Measurements from ENCODE around the gene THSD4.
A peak's percentile ranks its signal among the peaks of the same experiment; 100 is the strongest.

THSD4 gene

DNA sequence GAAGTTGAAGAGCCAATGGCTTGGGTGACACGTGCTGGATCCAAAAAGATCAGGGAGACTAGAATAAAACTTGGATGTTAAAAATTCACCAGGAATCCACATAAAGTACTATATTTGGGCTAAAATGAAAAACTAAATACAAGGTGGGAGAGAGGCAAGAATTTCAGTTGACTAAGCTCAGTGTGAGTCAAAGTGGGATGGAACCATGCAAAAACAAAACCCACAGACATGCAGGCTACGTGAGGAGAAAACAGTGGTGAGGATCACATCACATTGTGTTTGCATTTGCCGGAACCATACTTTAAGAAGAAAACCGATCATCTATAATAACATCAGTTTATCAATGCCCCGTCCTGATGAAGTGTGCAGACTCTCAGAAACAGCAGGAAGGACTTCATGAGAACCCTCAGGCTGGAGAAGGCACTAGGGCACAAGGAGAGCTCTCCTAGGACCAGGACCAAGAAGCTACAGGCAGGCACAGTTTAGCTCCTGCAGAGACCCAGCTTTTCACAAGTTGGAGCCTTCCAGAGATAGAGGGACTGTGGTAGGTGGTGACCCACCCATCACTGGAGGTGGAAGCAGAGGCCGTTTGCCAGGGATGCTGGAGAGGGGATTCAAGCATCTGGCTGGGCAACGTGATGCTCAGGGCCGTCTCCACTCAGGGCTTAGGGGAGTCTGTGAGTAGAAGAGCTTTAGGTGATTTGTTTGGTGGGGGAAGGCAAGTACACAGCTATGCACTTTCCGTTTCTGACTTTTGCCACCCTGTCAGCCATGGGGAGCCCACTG, 666.1 kb downstream of the THSD4 start:
- DNase-seq: peak; percentile 31

DNA sequence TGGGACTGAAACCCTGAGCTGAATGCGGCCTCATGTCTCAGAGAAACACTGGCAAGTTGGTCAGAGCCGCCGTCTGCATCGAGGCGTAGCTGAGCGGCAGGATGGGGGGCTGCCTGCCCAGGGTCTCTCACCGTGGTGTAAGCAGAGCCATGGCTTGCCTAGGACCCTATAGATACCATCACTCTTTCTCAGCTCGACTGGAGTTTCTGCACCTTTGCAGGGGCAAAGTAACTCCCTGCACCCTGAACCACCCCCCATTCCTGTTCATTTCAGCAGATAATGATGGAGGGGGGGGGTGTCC, 666.6 kb downstream of the THSD4 start:
- no peak for DNase-seq

DNA sequence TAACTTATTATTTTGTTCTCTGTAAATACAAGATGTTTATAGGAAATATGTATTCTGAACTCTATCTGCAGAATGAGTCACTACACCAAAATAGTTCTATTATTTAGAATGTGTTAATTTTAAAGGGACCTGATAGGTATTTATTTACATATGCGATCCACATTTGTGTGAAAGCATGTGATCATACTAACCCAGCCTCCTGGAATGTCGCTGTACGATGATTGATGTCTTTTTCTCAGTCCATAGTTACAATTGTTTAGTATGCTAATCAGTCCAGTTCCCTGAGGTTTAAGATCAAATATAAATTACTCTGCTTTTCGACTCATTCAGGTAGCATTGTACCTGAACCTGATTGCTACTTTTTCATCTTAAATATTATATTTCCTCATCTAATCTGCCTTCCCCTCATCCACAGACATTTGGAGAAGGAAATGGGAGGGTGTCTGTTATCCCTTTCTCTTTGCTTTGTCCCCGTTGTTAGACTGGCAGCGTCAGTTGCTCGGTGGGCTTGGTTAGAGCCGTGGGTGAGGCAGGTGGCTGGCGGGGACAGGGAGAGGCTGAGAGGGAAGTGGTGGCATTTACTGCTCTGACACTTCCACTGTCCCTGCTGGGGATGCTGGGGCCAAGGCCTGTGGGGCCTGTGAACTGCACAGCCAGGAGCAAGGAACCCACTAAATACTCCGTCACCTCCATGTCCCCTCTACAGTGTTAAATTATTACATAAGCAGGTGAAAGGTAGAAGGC, 667.3 kb downstream of the THSD4 start:
- no peak for DNase-seq

DNA sequence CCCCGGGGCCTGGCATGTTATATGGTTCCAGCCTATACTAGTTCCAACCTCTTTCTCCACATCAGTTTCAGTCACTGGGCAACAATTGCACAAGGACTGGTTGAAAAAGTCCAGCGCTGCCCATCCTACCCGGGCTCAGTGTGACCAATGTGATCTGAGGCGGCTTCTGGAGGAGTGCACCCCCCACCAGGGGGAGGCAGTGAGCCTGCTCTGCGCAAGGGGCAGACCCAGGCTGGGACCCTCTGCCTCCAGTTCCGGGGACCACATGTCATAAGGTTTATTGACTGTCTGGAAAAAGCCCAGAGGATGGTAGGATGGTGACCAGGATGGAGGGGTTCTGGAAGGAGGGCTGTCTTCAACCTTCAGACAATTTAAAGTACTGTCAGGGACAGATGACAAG, 669.4 kb downstream of the THSD4 start:
- DNase-seq: no peak

DNA sequence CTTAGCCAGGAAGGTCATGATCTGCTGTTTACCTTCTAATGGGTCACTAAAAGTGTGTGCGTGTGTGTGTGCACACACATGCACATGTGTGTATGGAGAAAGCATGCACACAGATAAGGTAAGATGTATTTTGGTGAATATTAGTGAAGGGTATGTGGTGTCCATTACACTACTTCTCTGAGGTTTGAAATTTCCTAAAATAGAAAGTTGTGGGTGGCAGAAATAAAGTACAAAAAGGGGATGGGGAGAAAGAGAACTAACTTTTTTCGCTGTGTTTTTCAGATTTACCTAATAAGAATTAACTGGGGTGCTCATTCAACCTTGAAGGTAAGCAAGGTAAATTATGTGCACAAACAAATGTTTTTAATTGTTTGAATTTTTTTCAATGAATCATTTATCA, 670.7 kb downstream of the THSD4 start:
- DNase-seq: no peak

DNA sequence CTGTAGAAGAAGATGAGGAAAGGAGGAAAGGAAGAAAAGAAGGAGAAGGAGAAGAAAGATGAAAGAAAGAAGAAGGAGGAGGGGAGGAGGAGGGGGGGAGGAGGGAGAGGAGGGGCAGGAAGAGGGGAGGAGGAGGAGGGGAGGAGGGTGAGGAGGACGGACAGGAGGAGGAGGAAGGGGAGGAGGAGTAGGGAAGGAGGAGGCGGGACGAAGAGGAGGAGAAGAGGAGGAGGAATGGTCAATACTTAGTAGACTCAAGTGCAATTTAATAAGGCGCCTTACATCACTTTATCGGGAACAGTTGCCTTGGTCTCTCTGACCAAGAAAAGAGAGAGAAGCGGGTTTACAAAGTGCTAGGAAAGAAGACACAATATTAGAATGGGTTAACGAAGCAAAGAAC, 671.4 kb downstream of the THSD4 start:
- DNase-seq: no peak

DNA sequence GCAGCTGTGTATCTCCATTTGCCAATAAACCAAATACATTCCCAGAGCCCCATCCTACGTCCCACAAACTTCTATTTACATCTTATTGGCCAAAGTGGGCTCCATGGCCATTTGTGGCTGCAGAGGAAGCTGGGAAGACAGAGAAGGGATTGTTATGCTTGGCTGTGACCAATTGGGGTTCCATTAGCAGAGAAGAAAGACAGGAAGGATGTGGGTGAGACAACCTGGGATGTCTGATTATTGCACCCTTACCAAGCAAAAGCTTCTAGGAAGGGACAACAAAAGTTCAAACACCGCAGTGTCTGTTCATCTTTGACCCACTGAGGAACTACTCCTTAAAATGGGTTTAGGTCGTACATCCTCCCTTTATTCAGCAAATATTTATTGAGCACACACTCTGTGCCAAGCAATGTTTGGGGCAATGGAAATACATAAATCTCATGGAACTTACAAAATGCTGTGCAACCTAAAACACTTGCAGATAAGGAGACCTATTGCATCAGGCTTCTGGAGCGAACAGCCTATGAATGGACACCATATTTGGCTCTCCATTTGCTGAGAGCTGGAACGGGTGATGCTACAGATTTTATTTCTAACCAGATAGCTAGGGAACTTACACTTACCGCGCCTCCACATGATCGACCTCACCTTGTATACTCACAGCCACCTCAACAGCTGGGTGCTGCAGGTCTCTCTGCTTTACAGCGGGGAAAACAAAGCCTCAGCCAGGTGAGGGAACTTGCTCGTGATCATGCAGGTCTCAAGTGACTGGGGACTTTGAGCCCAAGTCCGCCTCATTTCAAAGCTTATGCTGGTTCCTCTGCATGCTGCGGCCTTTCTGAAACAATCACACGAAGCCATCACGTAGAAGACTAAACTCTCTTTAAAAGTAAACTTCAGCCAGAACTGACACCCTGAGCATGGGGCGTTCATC, 673.6 kb downstream of the THSD4 start:
- no peak for DNase-seq

DNA sequence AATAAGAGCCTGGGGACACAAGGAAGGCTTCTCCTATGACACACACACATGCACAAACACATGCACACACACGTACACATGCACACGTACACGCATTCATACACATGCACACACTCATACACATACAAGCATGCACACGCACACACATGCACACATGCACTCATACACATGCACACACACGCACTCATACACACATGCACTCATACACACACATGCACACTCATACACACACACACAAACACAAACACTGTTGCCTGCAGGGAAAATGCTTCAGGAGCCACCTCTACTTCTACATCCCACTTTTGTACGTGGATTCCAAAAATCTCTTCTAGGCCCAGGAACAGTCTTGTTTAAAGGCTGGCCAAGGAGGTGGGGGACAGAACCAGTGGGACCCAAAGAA, 674.3 kb downstream of the THSD4 start:
- DNase-seq: no peak

DNA sequence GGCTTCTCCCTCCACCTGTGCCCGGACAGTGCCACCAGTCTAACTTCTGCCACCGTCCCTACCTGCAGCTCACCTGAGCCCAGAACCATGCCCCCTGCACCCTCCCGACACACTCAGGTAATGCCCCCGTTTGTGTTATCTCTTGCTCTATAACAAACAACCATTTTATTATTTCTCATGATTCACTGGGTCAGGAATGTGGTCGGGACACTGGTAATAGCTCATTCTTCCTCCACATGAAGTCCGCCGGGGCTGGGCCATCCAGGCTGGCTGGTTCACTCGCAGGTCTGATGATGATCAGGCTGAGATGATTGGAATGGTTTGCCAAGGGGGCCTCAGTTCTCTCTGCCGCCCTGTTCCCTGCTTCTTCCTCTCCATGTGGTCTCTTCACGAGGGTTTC, 674.8 kb downstream of the THSD4 start:
- peak; percentile 24 for DNase-seq

DNA sequence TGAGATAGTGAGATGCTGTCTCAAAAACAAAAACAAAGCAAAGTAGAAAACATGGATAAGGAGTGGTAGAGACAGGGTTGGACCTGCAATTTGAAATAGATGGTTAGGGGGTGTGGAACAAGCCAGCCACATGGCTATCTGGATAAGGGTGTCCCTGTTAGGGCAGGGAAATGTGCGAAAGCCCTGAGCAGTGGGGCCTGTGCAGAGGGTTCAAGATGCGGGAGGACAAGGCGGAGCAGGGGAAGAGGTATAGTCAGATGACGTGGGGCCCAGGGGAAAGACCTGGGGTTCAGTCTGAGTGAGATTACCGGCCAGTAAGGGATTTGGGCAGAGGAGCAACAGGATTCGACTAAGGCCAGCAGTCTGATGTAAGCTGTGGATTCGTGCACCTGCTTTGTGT, 676.7 kb downstream of the THSD4 start:
- DNase-seq: no peak

DNA sequence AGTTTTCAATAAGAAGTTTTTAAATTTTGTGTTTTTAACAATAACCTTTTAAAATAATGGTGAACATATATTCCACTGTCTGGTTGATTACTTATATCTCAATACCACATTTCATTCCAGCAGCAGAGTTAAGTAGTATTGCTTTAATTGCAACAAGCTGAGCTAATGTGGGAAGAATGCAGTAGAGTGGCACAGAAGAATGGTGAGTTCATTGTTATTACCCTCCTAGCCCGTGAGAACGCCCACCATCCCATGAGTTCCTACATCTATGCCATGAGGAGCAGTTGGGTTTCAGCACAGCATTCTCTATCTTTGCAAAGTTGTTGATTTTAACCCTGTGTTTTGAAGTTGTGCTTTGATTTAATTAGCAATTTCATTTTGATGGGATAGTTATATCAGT, 677.2 kb downstream of the THSD4 start:
- peak; percentile 54 for DNase-seq

DNA sequence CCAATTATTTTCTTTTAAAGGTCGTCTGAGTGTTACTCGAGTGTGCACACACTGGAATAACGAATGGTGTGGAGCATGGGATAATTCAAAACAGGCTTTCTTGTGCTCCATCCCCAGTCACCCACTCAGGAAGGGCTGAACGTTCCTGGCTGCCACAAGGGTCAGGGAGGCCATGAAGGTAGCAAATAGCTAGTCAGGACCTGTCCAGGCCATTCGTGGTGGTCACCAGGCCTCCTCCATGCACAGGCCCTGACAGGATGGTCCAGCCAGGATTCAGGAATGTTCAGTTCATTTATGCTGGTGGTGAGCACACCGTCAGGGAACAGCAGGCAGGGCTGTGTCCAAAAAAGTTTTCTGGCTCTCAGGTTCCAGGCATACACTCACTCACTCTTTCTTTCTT, 683.4 kb downstream of the THSD4 start:
- no peak for DNase-seq

DNA sequence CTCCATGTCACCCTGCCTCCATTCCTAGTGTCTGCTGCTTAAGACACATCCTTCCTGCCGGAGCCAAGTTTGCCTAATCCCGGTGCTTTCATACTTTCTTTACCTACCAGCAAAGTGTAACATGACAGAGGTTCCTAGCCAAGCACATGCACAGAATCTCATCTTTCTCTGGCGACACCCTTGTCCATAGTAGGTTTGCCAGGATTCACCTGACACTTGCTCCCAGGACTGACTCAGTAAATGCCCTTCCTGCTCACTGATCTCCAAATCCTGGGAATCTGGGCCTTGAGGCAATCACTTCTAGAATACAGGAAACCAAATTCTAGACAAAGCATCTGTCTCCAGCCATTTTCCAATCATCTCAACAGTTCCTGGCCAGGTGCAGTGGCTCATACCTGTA, 684.9 kb downstream of the THSD4 start:
- DNase-seq: no peak

DNA sequence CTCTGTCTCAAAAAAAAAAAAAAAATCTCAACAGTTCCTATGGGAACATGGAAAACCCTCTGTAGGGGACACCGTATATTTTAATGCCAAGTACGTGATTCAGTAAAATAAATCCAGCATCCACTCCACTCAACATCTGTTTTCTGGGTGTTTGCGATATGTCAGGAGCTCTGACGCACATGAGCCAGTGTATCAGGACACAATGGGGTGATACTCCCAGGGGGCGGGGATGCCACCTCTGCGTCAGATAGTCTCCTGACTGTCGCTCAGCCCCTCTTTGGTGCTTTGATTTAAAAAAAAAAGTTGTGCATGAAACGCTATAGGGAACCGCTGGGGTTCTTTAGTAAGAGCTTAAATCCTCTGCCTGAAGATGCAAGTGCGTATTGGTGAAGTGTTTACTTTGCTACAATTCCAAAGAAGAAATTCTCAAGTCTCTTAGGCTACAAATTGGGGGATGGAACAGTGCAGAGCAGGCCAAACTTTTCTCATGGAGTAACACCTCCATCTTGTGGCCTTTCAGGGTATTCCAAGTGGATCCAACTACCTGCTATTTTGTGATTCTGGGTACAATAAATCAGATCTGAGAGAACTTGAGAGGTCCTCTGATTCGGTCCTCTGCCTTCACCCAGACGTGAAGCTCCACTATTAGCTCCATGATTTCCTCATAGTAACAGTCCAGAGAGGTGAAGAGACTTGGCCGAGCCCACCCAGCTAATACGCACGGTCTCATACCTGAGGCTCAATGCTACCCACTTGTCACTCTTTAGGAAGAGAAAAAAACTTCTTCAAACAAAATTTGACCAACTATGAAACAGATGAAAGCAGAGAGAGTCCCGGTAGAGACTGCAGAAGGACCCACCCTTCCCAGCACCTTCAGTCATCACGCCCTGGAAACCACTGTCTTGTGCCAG, 685.8 kb downstream of the THSD4 start:
- DNase-seq: peak; percentile 75

DNA sequence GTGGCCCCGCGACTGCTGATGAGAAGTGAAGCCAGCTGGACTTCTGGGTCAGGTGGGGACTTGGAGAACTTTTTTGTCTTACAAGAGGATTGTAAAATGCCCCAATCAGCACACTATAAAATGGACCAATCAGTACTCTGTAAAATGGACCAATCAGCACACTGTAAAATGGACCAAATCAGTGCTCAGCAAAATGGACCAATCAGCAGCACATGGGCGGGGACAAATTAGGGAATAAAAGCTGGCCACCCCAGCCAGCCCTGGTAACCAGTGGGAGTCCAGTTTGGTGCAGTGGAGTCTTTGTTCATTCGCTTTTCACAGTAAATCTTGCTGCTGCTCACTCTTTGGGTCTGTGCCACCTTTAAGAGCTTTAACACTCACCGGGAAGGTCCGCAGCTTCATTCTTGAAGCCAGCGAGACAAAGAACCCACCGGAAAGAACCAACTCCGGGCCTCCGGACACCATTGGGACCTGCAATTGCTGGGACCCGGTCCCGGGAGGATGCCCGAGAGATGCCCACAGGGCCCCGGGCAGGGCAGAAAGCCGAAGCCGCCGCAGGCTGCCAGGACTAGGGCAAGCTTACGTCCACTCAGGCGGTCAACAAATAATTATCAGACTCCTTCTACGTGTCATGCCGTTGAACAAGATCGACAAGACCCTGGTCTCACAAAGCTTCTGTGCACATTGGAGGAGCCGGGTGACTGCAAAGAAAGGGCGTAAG, 686.8 kb downstream of the THSD4 start:
- no peak for DNase-seq

DNA sequence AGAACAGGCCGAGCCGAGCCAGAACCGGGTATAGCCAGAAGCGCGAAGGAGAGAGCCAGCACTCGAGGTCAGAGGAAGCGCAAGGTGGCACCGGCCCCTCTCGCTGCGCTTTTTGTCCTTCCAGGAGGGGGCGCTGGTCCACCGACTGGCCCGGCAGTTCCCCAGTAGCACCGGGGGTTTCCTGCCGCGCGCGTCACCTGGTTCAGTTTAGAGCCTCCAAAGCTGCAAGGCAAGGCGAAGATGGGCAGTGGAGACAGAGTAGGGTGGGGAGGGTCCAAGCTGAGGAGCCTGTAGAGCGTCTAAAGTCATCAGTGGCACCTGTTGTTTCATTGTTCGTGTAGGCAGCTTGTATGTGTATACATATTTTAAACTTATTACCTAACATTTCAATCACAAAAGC, 687.5 kb downstream of the THSD4 start:
- DNase-seq: no peak

DNA sequence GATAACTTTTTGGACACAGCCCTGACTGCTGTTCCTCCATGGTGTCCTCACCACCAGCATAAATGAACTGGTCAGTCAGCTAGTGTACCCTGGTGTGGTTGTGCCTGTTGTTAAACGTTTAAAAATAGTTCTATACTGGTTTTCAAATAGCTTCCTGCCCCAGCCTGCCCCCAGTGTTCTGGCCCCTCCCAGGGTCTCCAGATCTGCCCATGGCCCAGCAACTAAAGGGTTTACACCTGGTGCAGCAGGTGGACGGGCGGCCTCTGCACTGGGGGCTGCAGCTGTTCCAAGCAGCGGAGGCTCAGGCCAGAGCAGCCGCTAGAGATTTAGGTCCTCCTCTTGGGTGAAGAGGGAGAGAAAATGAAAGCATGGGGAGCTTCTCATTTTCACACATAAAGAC, 689.0 kb downstream of the THSD4 start:
- no peak for DNase-seq

DNA sequence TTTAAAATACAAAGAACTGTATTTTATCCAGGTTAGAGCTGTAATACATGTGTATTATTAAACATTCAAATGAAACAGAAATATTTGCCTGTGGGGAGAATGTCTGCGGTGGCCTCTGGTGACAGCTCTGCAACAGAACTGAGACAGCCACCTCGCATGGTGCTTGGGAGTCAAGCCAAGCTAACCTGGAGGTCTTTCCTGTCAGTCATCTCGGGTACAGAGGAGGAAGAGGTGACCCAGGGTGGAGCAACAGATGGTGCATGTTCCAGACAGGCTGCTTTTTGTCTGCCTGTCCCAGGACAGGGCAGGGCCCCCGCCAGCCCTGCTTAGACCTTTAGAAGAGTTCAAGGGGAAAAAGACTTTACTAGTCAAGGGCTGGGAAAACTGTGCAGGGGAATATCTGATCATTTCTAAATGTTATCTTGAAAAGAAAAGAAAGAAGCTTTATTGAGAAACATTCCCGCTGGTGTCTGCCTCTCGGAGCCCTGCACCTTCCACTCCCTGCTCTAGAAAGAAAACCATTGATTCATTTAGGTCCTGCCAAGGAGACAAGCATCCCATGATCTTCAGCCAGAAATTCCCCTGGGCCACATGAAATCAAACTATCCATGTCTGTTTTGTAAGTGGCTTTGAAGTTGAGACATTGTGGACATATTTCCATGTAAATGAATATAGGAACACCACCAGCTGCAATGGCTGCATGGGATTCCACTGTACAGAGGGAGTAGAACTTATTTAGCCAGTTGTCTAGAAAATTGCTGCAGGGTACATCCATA, 689.6 kb downstream of the THSD4 start:
- DNase-seq: peak; percentile 23

DNA sequence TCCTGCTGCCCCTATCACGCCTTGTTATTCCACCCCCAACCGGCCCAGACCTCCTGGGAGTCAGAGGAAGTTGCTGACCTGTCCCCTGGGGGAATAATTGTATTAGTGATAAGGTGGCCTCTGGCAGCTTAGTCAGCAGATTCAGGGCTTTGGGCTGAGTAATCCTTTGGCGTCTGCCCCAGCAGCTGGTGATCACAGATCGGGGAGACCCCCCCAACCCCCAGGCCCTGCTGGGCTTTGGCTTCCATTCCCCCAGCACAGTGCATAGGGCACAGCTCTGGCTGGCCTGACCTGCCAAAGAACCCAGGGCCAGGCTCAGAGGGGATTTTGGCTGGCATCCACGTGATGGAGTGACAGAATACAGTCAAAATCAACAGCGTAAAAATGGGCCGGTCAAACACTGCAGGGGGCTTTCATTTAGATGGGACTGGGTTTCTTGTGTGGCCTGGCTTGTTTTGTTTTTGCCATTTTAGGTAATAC, 691.2 kb downstream of the THSD4 start:
- DNase-seq: peak; percentile 49

DNA sequence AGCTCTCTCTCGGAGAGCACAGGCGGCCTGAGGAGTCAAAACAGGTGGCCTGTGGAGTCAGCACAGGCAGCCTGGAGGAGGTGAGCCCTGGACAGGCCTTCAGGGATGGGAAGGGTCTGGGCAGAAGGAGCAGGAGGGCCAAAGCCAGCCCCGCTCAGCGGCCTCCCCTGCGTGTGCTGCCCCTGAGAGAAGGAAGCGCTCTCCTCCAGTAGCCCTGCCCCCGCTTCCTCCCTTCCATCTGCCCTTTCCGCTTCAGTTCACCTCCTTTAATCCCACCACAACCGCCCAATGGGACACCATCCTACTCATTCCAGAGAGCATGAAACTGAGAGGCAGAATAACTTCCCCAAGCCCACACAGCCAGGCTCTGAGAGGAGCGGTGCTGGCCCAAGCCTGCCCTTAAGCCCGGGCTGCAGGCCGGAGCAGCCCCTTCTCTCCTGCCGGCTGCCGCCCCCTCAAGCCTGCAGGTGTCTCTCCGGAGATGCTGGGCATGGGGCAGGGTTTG, 691.9 kb downstream of the THSD4 start:
- peak; percentile 19 for DNase-seq

DNA sequence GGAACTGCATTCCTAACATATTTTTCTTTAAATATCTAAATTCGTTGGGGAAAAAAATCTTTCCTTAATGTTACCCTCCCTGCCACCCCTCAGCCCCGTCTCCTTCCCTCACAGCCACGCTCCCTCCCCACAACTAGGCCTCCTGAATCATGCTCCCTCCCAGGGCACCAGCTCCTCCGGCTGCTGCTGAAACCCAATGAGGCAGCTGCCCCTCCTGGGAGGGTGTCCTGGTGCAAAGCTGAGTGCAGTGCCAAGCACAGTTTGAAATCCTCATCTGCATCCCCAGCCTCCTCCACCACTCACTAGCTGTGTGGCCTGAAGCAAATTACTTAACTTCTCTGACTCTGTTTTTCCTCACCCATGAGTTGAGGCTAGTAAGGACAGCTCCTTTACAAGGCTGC, 692.4 kb downstream of the THSD4 start:
- DNase-seq: peak; percentile 42
